GM12878 (cell line): ENCODE measurements around the gene PVRIG. TPM values are rescaled to one million over a fixed set of nuclear protein-coding genes. Genes with fewer than 3 reads are reported as not detected.

ENCODE experiments used
- ASH2L ChIP-seq: fragments of 300-600, 200-600 bp; sonication (generic); IDR thresholded peaks from 2 replicates; pipeline ENCODE4 v1.6.1; 2017; ENCODE audit warnings: low read depth, mild to moderate bottlenecking, borderline replicate concordance
- CEBPZ ChIP-seq: fragments of 150-350 bp; IDR thresholded peaks from 2 replicates; pipeline ENCODE4 v1.6.1; 2016; ENCODE audit warnings: low read depth, low read length
- CREM ChIP-seq: IDR thresholded peaks from 2 replicates; pipeline ENCODE4 v1.6.1; 2014; ENCODE audit warnings: antibody characterized with exemption, low read depth
- DPF2 ChIP-seq: fragments of 450-650 bp; IDR thresholded peaks from 2 replicates; pipeline ENCODE4 v1.6.1; 2017; ENCODE audit warnings: mild to moderate bottlenecking
- ELK1 ChIP-seq: IDR thresholded peaks from 2 replicates; pipeline ENCODE4 v1.6.1; 2012; ENCODE audit warnings: low read depth, low read length, improper control_type of control experiment
- EZH2 ChIP-seq: IDR thresholded peaks from 2 replicates; pipeline ENCODE4 v1.6.1; 2012; ENCODE audit warnings: low read depth, mild to moderate bottlenecking, control low read depth, inconsistent platforms, low read length, borderline replicate concordance; ENCODE audit not compliant: control insufficient read depth
- FOXM1 ChIP-seq: IDR thresholded peaks from 2 replicates; pipeline ENCODE4 v1.6.1; 2012; ENCODE audit warnings: low read depth, mild to moderate bottlenecking, inconsistent platforms, low read length, moderate library complexity
- IRF4 ChIP-seq: IDR thresholded peaks from 2 replicates; pipeline ENCODE4 v1.6.1; 2011; ENCODE audit warnings: low read depth, low read length
- JUND ChIP-seq: IDR thresholded peaks from 2 replicates; pipeline ENCODE4 v1.6.1; 2012; ENCODE audit warnings: low read depth, mild to moderate bottlenecking, low read length, improper control_type of control experiment, moderate library complexity
- MEF2A ChIP-seq: IDR thresholded peaks from 2 replicates; pipeline ENCODE4 v1.6.1; 2011; ENCODE audit warnings: low read depth, mild to moderate bottlenecking, low read length, moderate library complexity; ENCODE audit not compliant: insufficient read depth
- MXI1 ChIP-seq: fragments of 150-350 bp; IDR thresholded peaks from 2 replicates; pipeline ENCODE4 v1.6.1; 2011; ENCODE audit warnings: low read depth, mild to moderate bottlenecking, inconsistent platforms, low read length, improper control_type of control experiment
- NFYB ChIP-seq: IDR thresholded peaks from 2 replicates; pipeline ENCODE4 v1.6.1; 2011; ENCODE audit warnings: low read depth, mild to moderate bottlenecking, low read length, improper control_type of control experiment, moderate library complexity; ENCODE audit not compliant: insufficient read depth
- NR2C2 ChIP-seq: IDR thresholded peaks from 2 replicates; pipeline ENCODE4 v1.6.1; 2011; ENCODE audit warnings: borderline replicate concordance, low read depth; ENCODE audit not compliant: control insufficient read depth, insufficient read length
- NR2F1 ChIP-seq: fragments of 450-650 bp; conservative IDR thresholded peaks from 2 replicates; pipeline ENCODE4 v1.6.1; 2017; ENCODE audit warnings: mild to moderate bottlenecking
- RAD51 ChIP-seq: fragments of 450-650 bp; IDR thresholded peaks from 2 replicates; pipeline ENCODE4 v1.6.1; 2016; ENCODE audit warnings: moderate library complexity, mild to moderate bottlenecking, inconsistent platforms
- RCOR1 ChIP-seq: conservative IDR thresholded peaks from 2 replicates; pipeline ENCODE4 v1.6.1; 2012; ENCODE audit warnings: low read depth, low read length, improper control_type of control experiment
- REST ChIP-seq: IDR thresholded peaks from 2 replicates; pipeline ENCODE4 v1.6.1; 2012; ENCODE audit warnings: mild to moderate bottlenecking, low read depth, low read length
- SIN3A ChIP-seq: IDR thresholded peaks from 2 replicates; pipeline ENCODE4 v1.6.1; 2012; ENCODE audit warnings: low read depth, low read length, improper control_type of control experiment
- STAT1 ChIP-seq: fragments of 450-650 bp; conservative IDR thresholded peaks from 2 replicates; pipeline ENCODE4 v1.6.1; 2014; ENCODE audit warnings: antibody characterized with exemption, mild to moderate bottlenecking
- ZBTB4 ChIP-seq: fragments of 450-650 bp; formaldehyde crosslinking; IDR thresholded peaks from 2 replicates; pipeline ENCODE4 v1.4.0; 2022; ENCODE audit warnings: mild to moderate bottlenecking, moderate library complexity
- polyA plus RNA-seq, 11 experiments: library from polyadenylated mRNA; depleted of rRNA in 4 of 11; unstranded in 6 of 11; stranded (reverse) in 5 of 11; fragments of >200 nt; fragmentation: Nextera tagmentation in 4 of 11; fragmentation: Illumina TruSeq in 1 of 11; extraction: Ambion mirVana in 4 of 11; extraction: Trizol in 1 of 11; gene quantifications; 1 replicate in 1 of 11; 2 replicates in 10 of 11; pipeline versions ENCODE4 v1.2.1 to v1.2.3, GENCODE V29; 2011 to 2016; ENCODE audit warnings: inconsistent platforms in 2 of 11, missing spikeins in 2 of 11, low read depth in 1 of 11
- total RNA-seq, 4 experiments: library from RNA; depleted of rRNA in 3 of 4; stranded (reverse); fragments of >200 nt in 3 of 4; fragmentation: Illumina TruSeq in 1 of 4; extraction: Trizol in 1 of 4; gene quantifications; 2 replicates each; pipeline versions ENCODE4 v1.2.1 to v1.2.3, GENCODE V29; 2013 to 2021

PVRIG gene
- total and polyA plus RNA-seq, 10 of the 15 experiments (the other 5 are each of a cell fraction or from before 2014, with no cell fraction given) = 1.3 to 44.0 (median 17.9) TPM

- TF ChIP-seq CEBPZ = no peak
- peak; percentile 51; the same call in 1 of the 2 replicates for TF ChIP-seq IRF4
- TF ChIP-seq REST = no peak
- peak; percentile 70; the same call in 1 of the 2 replicates for TF ChIP-seq FOXM1
- TF ChIP-seq ZBTB4 = no peak
- TF ChIP-seq NFYB = peak; percentile 78
- 0 out of 2 replicates have a peak, but pooled peaks have one; percentile 54 for TF ChIP-seq RCOR1
- no peak for TF ChIP-seq ELK1
- no peak for TF ChIP-seq MXI1
- peak; percentile 70; the same call in 1 of the 2 replicates for TF ChIP-seq CREM
- TF ChIP-seq NR2F1 = peak; percentile 77
- TF ChIP-seq JUND = peak; percentile 28; the same call in 1 of the 2 replicates
- no peak for TF ChIP-seq STAT1
- TF ChIP-seq SIN3A = no peak
- 0 out of 2 replicates have a peak, but pooled peaks have one; percentile 33 for TF ChIP-seq MEF2A
- no peak for TF ChIP-seq NR2C2
- TF ChIP-seq ASH2L = no peak
- TF ChIP-seq DPF2 = no peak
- no peak for TF ChIP-seq RAD51
- TF ChIP-seq EZH2 = no peak
Measured at GRCh38 chr7:100208911-100209408, 10.8 kb upstream of the PVRIG start (continued).
